Ramos (cell line): ENCODE results near the gene WWOX.

Experiments used
- in situ Hi-C: fragments of 300-500 bp; cut with MboI; formaldehyde crosslinking; loops from one replicate; pipeline ENCODE4 v1.14.3; 2022; ENCODE audit warnings: low sequenced_read_pairs; ENCODE audit not compliant: unreplicated experiment

The WWOX gene

DNA sequence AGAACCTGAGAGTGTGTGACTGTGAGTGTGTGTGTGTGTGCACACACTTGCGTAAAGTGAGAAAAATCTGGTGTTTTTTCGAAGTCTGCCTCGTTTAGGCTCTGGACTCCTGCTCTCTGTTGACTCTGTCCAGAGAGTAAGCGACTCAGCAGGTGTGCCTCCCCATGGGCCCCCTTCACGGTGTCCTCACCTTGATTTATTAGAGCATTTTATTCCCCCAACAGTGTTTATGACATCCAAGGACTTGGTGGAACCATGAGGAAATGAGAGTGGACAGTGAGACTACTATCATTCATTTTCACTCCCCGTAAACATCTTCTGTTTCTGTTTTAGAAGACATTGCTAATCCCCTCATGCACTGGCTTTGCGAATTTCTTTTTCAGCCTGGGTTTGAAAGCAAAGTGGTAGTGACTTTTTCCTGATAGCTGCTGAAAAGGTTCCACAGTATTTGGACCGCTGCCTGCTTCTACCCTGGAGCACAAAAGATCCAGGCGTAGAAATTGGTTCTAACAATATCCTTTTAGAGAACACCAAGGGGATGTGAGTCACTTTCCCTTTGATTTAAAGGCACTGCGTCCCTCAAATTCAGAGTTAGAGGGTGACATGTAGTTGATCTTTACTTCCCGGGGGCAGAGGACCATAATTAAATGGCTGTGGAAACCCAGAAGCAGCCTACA lies 218.2 kb downstream of the WWOX start:
- in situ Hi-C loops = no loop called here

DNA sequence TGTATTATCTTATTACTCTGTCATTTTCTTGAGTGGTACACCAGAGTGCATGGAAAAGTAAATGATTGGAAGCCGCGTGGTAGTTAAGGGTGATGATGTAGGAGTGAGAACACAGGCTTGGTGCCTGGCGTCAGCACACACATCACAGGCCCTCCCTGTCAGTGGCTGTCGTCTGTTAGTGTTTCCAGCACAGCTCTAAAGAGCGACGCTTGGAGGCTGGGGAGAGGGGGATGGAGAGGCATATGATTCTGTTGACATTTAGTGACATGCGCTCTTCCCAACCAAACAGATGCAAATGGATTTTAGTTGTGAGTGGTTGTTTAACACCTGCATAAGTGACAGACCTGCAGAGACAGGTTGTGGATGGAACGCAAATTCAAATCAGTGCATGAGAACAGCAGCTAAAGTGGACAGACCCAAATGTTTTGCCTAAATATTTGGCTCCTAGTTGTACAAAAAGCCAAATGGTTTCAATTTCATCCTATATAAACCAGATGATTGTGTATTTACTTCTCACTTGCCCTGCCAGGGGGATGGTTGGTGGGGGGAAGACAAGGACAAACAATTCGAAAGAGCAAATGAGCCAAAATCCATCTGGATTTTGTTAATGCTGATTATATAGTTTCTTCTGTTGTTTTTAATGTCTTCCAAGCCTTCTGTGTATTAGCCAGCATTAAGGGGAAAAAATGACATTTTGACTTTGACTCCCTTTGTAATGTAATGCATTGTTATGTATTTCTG lies 222.3 kb downstream of the WWOX start:
- in situ Hi-C loops = no loop called here

- in situ Hi-C loops = no loop called here
Observed at GRCh38 chr16:78323315-78323714, 223.9 kb downstream of the WWOX start.

DNA sequence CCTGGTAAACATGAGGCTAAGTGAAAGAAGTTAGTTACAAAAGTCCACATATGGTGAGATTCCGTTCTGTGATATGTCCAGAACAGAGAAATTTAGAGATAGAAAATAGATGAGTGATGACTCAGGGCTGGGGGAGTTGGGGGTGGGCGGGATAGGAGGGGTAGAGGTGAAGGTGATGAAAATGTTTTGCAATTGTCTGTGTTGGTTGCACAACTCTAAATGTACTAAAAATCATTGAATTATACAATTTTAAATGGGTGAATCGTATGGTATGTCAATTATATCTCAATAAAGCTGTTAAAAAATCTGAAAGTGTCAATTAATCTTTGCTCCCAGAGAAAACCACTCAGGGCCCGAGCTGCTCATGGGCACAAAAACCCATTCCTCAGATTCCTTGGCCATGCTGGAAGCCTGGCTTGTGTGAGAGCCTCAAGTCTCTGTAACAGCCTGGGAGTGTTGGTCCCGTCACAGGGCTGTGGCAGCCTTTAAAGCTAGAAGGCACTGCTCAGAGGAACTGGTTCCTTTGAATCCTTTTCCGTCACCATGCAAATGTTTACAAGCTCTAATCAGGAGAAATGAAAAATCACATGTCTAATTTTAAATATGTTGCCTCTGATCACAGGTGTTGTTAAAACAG lies 225.3 kb downstream of the WWOX start:
- in situ Hi-C loops = no loop called here

- in situ Hi-C loops = no loop called here
Observed at GRCh38 chr16:78325468-78326352, 226.3 kb downstream of the WWOX start.

DNA sequence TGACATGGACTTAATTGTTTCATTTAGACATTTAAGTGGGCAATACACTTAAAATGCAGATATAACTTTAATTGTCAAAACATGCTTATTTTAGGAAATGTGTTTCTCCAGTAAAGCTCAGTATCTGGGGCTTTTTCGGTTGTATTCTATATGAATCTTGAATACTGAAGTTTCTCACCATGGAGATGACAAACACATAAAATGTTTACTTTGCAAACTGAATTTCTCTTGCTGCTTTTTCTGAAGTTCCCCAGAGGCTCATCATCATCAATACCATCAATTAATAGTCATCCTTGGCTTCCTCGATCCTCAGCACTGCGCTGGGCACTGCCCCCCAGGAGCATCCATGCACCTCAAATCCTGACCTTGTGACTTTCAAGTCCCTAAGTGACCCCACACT lies 227.3 kb downstream of the WWOX start:
- in situ Hi-C loops = no loop called here

DNA sequence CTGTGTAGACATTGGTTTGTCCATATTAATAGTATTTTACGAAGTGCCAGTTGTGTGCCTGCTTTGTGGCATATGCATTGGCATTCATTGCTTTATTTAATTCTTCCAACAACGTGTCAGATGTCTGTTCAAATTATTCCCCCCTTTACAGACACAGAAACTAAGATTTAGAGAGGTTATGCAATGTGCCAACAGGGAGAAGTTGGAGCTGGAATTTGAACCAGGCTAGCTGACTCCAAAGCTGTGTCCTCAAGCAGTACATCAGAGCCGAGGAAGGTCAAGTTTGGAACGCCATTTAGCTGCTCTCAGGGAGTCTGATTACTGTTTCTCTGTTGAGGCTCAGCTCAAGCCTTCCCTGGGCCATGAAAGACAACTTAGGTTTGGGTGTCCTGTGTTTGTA lies 232.3 kb downstream of the WWOX start:
- in situ Hi-C loops = no loop called here

GRCh38 chr16:78333808-78334207 lies 234.4 kb downstream of the WWOX start:
- in situ Hi-C loops = no loop called here

DNA sequence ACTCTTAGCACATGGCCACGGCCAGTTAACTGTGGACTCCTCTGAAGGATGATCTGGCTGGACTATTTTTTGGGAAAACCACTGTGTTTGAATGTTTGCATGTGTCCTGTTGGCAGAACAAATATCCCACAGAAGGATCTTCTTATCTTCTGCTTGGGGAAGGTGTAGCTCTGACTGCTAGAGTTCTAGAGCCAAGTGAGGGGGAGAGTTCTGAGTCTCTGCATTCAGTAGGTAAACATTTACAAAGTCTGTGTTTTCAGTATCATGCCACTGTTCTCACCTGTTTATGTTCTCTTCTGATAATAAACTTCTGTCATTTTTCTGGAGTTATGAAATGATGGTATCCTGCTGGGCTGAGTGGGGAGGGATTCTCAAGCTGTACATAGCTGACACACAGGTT lies 241.1 kb downstream of the WWOX start:
- in situ Hi-C loops = no loop called here

GRCh38 chr16:78348068-78348467 lies 248.6 kb downstream of the WWOX start:
- in situ Hi-C loops = no loop called here

DNA sequence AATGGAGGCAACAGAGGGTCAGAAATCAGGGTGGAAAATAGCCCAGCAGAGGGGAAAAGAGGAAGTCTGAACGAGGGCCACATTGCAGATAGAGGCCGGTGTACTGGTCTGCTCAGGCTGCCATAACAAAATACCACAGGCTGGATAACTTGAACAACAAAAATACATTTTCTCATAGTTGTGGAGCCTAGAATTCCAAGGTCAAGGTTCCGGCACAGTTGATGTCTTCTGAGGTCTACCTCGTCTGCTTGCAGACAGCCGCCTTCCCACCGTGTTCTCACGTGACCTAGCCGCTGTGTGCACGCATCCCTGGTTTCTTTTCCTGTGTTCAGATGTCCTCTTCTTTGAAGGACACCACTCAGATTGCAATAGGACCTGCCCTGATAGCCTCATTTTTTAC lies 249.4 kb downstream of the WWOX start:
- in situ Hi-C loops = no loop called here

DNA sequence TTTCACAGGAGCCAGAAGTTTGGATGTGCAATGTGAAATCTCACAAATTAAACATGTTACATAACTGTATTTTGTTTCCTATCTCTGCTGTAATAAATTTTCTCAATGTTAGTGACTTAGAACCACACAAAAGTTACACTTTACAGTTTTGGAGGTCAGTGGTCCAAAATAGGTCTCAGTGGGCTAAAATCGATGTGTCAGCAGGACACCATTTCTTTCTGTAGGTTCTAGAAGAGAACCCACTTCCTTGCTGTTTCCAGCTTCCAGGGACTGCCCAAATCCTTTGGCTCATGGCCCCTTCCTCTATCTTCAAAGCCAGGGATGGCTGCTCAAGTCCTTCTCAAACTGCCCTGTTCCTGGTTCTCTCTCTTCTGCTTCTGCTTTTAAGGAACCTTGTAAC lies 252.7 kb downstream of the WWOX start:
- in situ Hi-C loops = no loop called here

DNA sequence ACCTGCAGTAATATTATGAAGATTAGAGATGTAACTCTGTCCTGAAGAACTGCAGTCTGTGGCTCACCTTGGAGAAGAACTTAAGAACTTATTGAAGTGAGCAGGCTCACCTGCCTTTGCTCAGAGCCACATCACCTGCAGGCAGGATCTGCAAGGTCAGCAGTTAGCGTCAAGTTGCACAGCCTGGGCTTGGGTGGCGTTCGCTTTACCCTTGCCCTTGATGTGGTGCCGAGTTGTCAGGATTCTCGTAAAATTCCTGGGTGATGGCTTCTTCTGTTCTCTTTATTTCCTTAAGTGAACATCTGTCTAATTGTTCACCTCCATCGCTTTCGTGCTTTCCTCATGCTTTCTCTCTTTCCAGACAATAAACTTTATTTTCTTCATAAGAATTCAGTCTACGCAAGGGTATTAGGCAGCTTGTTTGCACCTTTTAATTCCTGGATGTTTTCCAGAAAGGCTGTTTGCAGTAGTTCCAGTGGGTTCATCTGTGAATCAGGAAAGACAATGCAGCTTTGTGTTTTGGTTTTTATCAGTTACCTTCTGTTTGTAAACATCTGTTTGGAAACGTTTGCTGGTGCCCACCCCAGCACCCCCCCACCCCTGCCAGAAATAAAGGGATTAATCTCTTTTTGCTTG lies 254.3 kb downstream of the WWOX start:
- in situ Hi-C loops = no loop called here

DNA sequence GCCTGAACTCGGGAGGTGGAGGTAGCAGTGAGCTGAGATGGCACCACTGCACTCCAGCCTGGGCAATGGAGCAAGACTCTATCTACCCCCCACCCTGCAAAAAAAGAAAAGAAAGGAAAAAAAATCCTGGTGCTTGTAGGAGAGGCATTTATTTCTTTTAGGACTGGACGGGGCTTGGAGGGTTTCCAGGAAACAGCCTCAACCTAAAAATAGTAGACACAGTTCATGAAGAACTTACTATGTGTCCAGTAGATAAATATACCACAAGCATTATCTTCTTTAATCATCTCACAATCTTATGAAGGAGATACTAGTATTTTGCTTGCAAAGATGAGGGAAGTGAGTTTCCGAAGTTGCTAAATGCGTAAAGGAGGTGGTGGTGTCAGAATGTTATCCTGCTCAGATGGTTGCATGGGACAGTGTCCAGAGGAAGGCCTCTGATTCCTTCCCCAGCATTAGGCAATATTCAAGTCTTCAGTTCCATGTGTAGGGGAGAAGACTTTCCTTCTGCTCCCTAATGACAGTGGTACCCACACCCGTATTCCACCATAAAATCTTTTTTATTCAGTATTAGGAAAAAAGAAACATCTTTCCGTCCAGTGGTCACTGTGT lies 263.2 kb downstream of the WWOX start:
- in situ Hi-C loops = no loop called here

DNA sequence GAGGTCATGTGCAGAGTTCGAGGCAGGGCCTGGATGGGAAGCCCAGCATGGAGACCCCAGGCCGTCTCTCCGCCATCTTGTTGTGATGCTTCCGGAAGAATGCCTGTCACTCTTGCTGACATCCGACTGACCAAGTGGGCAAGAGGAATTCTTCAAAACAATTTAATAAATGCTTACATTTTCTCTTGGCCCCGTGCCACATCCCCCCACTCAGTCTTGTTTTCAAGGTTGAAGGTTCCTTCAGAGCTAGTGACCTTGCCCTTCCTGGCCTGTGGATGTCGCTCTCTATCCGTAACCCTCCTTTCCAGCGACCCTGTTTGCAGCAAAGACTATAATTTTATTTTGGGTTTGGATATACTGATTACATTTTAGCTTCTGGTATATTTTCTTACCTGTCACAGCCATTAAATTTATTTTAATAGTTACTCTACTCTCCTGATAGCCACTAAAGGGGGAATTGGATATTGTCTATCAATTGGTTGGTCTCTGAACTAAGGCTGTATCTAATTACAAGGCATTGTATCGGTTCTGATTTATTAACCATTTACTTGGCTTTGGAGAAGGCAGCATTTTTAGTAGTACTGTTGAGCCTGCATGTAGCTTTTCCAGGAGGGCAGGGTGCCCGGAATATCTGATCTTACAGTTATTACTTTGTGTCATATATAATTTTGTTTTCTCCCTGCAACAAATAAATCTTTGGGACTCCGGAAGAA lies 264.5 kb downstream of the WWOX start:
- in situ Hi-C loops = no loop called here

DNA sequence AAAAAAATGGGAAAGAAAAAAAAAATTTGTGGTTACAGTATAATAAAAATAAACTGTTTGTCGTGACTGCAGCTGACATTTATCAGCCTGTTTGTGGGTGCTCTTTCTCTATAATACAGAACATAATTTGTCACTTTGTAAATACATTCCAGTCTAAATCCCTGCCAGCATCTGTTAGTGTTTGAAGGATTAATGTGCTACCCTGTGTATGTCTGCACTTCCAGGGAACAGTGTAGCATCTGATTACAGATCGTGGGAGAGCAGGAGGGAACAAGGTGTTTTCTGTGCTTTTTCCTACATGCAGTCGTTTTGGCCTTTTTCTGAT lies 265.1 kb downstream of the WWOX start:
- in situ Hi-C loops = no loop called here

- in situ Hi-C loops = no loop called here
Observed at GRCh38 chr16:78365366-78365765, 265.9 kb downstream of the WWOX start.

DNA sequence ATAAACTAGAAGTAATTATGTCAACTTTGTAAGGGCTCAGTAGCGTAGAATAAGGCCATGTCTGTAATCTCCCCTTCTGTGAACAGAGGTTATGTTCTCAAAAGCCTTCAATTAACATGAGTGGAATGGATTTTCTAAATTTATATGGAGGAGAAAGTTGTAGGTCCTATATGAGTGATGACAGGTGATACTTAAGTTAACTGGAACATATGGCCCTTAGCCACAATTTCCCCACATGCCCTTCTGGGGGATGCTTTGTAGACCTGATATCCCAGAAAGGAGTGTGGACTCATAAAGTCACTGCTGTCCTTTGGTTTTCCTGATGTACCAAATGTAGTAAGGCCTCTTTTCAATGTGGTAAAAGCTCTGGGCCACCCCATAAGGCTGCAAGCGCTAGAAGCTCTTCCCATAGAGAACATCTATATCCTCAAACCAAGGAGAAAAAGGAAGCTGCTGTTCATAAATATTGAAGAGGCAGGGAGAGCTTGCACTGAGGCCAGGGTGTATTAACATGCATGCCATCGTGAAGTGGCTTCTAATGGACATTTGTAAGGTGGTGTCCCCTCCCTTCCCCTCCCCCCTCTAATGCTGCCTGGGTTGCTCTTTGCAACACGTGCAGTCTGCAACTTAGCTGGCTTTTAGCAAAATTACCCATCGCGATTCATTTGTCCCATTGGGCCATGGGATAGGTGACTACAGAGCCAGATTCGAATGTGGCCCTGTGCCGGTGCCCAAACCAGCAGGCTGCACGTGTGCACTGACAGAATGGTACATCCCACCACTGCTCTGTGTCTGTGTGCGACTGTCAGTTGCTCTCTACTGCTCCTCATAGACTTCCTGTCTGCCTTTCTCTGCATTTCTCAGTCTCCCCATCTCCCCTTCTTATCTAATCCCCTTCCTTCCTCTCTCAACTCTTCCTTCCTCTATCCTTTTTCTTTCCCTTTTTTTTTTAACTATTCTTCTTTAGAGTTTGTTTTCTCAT lies 269.0 kb downstream of the WWOX start:
- in situ Hi-C loops = no loop called here
